GM04503 (cell line): ENCODE data around the gene UQCC5.

Experiments used
- DNase-seq: peaks from one replicate; pipeline ENCODE4 v3.0.0-alpha.2; 2012; ENCODE audit warnings: low read depth

Gene UQCC5, protein sequence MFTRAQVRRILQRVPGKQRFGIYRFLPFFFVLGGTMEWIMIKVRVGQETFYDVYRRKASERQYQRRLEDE

DNA sequence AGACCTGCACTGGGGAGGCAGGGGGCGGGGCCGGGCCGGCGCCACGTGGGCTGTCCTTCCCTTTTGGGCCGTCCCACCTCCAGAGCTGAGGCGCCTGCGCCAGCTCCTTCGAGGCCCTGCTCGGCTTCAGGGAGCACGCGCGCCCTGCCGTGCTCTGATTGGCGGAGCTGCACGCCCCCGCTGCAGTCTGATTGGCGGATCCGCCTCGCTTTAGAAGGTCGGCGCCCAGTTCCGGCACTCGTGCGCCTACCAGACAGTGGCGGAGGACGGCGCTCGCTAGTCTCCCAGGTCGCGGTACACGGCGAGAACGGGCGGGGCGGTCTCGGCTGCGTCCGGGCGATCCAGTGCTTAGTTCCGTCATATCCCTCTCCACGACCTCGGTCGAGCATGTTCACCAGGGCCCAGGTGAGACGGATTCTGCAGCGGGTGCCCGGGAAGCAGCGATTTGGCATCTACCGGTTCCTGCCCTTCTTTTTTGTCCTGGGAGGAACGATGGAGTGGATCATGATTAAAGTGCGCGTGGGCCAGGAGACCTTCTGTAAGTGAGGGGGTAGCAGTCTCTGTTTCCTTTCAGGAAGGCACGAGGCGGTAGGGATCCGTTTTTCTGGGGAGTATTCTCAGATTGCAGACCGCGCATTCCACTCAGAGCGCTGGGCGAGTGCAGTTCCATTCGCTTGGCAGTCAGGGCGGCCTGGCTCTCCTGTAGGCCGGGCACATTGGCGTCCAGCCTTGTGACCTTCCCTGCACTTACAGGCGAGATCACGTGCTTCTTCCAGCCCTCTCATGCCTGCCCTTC is at the start of gene UQCC5:
Gene UQCC5 (plus strand): TSS at position 237 of the 796 bp plus-strand sequence. CDS start 151 bp downstream, at position 388.
- DNase-seq, result peak; percentile 90

DNA sequence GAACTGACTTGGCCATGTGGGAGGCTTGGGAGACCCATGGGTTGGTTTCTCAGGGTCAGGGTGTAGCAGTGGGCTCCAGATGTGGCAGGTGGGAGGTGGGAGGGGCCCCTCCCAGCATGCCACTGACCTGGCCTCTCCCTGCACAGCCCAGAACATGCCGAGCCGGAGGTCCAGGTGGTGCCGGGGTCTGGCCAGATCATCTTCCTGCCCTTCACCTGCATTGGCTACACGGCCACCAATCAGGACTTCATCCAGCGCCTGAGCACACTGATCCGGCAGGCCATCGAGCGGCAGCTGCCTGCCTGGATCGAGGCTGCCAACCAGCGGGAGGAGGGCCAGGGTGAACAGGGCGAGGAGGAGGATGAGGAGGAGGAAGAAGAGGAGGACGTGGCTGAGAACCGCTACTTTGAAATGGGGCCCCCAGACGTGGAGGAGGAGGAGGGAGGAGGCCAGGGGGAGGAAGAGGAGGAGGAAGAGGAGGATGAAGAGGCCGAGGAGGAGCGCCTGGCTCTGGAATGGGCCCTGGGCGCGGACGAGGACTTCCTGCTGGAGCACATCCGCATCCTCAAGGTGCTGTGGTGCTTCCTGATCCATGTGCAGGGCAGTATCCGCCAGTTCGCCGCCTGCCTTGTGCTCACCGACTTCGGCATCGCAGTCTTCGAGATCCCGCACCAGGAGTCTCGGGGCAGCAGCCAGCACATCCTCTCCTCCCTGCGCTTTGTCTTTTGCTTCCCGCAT is 49.2 kb upstream of the UQCC5 start:
- DNase-seq, result no peak

DNA sequence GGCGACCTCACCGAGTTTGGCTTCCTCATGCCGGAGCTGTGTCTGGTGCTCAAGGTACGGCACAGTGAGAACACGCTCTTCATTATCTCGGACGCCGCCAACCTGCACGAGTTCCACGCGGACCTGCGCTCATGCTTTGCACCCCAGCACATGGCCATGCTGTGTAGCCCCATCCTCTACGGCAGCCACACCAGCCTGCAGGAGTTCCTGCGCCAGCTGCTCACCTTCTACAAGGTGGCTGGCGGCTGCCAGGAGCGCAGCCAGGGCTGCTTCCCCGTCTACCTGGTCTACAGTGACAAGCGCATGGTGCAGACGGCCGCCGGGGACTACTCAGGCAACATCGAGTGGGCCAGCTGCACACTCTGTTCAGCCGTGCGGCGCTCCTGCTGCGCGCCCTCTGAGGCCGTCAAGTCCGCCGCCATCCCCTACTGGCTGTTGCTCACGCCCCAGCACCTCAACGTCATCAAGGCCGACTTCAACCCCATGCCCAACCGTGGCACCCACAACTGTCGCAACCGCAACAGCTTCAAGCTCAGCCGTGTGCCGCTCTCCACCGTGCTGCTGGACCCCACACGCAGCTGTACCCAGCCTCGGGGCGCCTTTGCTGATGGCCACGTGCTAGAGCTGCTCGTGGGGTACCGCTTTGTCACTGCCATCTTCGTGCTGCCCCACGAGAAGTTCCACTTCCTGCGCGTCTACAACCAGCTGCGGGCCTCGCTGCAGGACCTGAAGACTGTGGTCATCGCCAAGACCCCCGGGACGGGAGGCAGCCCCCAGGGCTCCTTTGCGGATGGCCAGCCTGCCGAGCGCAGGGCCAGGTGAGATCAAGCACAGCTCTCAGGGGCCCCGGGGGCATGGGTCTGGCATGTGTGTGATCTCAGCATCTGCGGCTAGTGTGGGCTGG is 48.4 kb upstream of the UQCC5 start:
- DNase-seq, result no peak

DNA sequence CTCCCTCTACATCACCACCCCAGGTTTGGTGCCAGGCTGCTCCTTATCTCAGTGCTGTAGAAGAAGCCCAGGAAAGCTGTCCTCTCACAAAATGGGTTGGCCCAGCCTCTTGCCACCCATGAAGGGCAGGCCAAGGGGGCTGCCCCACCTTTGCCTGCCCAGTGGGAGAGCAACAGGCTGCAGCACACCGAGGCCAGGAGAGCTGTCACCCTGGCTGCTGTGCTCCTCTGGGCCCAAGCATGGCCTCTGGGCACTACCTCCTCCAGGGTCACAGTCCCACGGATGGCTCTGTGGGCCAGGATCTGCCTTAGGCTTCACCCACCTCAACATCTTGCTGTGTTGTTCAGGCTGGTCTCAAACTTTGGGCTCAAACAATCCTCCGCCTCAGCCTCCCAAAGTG is 47.7 kb upstream of the UQCC5 start:
- no peak for DNase-seq

DNA sequence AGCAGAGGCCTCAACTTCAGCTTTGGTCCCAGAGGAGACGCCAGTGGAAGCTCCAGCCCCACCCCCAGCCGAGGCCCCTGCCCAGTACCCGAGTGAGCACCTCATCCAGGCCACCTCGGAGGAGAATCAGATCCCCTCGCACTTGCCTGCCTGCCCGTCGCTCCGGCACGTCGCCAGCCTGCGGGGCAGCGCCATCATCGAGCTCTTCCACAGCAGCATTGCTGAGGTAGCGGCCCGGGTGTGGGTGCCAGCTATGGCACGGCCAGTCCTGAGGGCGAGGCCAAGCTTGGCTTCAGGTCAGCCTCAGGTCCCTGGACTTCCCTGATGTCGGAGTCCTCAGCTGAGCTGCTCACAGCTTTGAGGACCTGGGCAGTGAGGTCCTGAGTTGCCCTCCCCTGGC is 47.0 kb upstream of the UQCC5 start:
- no peak for DNase-seq

DNA sequence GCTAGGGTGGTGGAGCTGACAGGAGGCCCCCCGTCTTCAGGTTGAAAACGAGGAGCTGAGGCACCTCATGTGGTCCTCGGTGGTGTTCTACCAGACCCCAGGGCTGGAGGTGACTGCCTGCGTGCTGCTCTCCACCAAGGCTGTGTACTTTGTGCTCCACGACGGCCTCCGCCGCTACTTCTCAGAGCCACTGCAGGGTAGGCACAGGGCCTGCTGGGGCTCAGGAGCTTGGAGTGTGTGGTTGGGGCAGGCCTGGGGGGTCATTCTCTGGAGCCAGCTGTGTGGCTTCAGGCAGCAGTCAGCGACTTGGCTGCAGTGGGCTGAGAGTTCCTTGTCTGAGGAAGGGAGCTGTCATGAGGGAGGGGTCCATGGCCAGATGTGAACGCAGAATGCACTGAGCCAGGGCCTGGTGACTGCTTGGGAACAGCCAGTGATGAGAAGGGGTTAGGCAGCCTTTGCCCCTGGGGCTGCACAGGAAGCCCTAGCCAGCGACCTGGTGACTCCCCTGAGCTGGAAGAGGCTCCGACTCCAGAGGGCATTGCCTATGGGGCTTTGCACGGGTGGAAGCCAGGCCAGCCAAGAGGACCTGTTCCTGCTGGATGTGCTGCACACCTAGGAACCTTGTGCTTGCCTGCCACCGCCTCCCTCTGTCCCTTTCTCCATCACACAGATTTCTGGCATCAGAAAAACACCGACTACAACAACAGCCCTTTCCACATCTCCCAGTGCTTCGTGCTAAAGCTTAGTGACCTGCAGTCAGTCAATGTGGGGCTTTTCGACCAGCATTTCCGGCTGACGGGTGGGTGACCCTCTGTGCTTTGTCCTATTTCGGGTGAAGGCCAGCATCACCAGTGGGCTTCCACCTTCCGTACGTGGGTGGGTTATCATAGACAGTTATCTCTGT is 46.1 kb upstream of the UQCC5 start:
- no peak for DNase-seq

DNA sequence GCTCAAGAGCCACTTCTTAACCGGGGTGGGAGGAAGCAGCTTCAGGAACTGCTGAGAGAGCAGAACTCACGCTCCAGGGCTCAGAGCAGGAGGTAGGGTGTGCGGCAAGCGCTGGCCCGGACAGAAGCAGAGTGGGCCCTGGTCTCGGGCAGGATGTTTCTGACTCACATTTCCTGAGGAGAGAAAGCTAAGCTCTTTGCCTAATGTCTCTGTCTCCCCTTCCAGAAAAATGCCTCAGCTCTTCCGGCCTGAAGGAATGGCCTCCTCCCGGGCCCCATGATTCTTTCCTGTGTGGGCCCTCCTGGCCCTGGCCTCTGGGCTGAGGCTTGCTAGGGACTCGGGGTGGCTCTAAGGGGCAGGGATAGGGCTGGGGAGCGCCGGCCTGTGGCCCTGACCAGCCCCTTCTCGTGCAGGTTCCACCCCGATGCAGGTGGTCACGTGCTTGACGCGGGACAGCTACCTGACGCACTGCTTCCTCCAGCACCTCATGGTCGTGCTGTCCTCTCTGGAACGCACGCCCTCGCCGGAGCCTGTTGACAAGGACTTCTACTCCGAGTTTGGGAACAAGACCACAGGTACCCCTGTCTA is 45.4 kb upstream of the UQCC5 start:
- no peak for DNase-seq

DNA sequence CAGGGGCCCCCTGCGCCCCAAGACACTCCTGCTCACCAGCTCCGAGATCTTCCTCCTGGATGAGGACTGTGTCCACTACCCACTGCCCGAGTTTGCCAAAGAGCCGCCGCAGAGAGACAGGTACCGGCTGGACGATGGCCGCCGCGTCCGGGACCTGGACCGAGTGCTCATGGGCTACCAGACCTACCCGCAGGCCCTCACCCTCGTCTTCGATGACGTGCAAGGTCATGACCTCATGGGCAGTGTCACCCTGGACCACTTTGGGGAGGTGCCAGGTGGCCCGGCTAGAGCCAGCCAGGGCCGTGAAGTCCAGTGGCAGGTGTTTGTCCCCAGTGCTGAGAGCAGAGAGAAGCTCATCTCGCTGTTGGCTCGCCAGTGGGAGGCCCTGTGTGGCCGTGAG is 44.3 kb upstream of the UQCC5 start:
- no peak for DNase-seq

DNA sequence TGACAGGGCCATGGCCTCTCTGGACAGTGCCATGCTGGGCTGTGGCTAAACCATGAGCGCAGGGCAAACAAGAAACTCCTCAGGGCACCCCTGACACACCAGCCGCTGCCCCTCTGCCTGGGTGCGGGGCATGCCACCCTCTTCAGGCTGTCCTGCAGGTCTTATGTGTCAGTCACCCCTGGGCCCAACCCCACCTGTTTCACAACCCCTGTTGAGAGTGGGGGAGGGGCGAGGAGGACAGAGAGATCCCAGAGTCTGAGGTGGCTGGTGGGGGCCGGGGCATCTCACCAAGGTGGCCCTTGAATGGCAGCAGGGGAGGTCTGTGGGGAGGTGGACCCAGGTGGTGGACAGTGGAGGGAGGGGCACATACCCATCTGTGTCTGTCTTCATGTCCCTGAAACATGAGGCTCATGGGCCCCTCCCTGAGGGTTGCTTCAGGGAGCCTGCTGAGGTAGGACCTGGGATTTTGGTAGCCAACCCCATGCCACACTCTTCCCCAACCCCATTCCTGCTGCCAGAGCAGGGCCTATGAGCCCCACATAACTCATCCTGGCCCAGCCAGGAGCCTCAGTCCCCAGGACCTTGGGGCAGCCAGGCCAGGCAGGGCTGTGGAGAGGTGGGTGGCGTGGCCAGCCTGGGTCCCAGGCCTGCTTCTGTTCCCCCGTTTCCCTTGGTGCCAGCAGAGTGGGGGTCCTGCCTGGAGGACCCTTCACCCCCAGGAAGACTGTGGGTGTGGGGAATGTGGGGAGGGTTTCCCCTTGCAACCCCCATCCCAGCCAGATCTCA is 43.0 kb upstream of the UQCC5 start:
- DNase-seq, result no peak

DNA sequence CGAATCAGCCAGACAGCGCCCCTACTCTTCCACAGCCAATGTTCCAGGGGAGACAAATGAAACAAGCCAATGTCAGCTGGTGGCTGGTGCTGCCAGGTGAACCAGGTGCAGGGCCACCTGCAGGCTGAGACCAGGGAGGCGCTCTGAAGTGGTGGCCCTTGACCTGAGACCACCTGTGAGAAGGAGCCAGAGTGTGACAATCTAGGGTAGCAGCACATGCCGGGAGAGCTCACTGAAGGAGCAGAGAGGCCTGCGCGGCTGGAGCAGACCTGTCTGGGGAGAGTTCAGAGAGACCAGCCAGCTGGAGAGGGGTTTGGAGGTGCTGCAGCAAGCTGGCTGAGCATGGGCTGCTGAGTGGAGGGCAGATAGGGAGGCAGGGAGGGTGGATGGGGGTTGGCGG is 42.0 kb upstream of the UQCC5 start:
- no peak for DNase-seq

DNA sequence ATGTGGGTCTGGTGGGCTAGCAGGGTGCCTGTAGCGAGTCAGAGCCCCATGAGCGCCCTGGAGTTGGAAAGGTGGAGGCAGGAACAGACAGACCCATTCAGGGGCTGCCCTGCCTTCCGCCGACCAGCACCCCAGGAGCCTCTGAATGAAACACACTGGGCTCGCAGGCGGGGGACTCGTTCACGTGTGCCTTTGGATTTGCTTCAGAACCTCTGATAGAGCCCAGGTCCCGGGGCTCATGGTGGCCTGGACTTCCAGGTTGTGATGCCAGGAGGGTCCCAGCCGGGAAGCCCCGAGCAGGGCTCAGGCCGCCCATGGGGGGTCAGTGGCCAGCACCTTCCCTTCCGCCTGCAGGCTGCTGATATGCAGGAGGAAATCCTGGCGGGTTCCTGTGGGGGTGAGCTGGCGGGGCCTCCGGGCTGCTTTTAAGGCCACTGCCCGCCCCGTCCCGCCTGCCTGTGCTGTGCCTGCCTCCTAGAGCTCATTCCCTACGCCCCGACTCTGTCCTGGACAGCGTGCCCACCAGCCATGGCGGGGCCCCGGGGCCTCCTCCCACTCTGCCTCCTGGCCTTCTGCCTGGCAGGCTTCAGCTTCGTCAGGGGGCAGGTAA is 41.4 kb upstream of the UQCC5 start, which contains the start of gene STAB1:
Gene STAB1 (plus strand): TSS at position 453 of the 610 bp plus-strand sequence. CDS start 76 bp downstream, at position 529.
- DNase-seq, result no peak

DNA sequence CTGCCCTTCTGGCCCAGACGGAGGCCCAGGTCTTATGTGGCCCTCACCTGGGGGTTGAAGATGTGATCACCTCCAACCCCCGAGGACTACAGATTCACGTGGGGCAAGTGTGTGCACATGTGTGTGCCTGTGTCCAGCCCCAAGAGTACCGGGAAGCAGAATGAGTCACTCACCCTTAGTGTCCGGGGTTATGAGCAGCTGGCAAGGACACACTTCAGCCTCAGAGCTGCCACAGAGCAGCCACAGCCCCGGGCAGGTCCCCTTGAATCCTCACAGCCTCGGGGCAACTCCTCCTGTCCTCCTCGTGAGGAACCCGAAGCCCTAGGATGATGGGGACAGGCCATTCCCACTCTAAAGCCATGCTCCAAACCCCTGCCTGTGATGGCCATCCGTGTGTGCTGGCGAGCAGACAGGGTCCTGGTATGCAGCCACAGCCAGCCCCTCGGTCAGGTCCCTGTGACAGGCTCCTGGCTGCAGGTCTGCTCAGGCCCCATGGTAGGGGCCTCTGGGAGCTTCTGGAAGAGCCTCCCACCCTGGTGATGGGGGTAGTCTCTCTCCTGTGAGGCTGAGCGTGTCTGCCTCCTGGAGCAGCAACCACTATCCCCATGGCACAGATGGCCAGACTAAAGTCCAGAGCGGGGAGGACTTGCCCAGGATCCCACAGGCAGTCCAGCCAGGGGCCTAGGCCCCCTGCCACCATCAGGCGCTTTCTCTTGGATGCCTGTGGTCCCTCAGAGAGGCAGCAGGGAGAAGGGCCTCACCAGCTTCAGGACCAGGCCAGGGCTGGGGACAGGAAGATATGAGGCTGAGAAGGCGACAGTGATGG is 40.4 kb upstream of the UQCC5 start:
- peak; percentile 26 for DNase-seq

DNA sequence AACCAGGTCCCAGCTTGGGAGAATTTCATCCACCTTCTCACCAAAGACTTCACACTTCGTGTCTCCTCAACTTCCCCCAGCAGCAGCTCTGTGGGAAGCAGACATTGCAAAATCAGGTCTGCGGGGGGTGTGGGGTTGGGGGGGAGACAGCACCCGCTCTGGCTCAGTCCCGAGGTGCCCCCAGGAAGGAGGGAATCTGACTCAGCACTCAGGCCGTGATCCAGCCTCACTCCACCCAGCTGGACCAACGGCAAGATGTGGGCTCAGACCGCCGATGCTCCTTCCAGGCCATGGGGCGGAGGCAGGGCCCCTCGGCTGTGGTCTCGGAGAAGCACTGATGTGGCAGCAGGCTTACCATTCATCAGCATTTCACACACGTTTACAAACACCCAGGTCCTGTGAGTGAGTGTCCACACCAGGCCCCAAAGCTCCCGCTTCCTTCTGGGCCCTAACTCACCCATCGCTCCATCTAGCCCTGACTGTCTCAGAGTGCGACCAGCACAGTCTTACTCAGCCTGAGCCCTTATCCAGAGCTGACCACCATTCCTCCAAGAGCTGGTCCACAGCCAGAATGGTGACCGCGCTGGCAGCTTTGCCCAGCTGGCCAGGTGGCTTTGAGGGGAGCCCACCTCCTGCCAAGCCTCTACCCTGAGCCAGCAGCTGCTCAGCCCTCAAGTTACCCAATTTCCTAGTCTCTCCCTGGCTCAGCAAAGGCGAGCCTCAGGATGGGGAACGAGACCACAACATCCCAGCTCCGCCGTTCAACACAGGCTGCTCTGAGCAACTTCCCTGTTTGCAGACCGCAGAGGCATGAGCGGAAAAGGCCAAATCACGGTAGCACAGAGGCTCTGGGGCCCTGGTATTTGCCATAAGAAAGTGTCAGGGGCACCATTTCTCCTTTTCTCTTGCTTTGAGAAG is 38.0 kb upstream of the UQCC5 start:
- DNase-seq, result peak; percentile 34

DNA sequence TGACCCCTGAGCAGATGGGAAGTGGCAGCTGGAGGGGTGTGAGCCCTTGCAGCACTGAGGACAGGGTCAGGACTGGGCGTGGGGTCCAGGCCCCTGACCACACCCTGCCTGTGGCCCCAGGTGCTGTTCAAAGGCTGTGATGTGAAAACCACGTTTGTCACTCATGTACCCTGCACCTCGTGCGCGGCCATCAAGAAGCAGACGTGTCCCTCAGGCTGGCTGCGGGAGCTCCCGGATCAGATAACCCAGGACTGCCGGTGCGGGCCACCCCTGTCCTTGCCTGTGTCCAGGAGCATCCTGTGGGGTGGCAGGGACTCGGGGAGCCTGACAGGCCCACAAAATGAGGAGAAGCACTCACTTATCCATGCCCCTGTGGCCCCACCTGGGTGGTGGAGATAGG is 35.4 kb upstream of the UQCC5 start:
- no peak for DNase-seq

DNA sequence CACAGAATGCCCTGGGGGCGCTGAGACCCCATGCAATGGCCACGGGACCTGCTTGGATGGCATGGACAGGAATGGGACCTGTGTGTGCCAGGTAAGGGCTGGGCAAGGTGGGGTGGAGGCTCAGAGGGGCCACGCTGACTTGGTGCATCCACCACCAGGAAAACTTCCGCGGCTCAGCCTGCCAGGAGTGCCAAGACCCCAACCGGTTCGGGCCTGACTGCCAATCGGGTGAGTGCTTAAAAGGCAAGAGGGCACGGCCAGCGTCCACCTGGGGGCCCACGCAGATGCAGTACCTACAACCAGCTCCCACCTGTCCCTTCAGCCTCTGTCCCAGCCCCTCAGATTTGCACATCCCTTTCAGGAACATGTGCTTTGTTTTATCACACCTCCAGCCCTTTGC is 34.4 kb upstream of the UQCC5 start:
- no peak for DNase-seq

DNA sequence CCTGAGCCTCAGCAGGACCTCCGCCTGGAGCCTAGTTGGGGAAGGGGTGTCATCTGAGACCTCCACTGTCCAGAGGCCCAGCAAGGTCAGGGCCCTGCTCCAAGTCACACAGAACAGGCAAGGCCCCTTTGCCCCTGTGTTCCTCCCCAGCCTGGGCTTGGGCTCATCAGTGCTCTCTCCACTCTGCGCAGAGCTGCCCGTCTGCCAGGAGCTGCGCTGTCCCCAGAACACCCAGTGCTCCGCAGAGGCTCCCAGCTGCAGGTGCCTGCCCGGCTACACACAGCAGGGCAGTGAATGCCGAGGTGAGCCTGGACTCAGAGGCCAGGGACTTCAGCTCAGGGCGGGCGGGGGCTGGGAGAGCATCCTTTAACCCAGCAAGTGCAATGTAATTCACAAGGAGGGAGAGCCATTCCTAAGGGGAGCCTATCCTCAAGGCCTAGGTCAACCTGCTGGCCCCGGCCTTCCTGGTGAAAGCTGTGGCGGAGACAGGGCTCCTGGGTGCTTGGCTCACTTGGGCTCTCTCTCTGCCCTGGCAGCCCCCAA is 33.5 kb upstream of the UQCC5 start:
- no peak for DNase-seq

DNA sequence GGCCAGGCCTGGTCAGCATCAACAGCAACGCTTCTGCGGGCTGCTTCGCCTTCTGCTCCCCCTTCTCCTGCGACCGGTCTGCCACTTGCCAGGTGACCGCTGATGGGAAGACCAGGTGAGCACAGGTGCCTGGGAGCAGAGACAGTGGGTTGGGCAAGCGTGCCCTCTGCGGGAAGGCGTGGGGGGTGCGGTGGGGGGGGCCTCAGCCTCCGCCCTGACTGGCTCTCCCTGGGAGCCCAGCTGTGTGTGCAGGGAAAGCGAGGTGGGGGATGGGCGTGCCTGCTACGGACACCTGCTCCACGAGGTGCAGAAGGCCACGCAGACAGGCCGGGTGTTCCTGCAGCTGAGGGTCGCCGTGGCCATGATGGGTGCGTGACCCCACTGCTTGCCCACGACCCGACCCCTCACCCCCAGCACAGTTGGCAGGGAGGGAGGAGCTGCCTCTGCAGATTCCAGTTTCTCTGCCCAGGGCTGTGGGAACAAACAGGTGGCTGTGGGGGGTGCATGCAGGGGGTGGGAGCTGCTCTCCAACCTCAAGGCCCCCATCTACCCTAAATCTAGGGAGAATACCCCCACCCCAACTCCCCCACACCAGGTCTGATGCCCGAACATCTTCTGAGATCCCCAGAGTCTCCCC is 32.5 kb upstream of the UQCC5 start:
- no peak for DNase-seq
